ENCODE results near the gene SOCS4.

- no peak for TF ChIP-seq CTCF (conservative IDR thresholded peaks at IDR 0.05; ENCODE audit: low read length)
- no peak for TF ChIP-seq EZH2phosphoT487 (IDR thresholded peaks at IDR 0.05; ENCODE audit: borderline replicate concordance, low read depth, low read length)
Observed at GRCh38 chr14:55085060-55085660, 58.1 kb downstream of the SOCS4 start.
